Transverse colon (tissue), 4 donors: ENCODE results near the gene TMEM45A. TPM values are rescaled to one million over a fixed set of nuclear protein-coding genes. Genes with fewer than 3 reads are reported as not detected.

Source experiments
- DNase-seq: peaks from one replicate; pipeline ENCODE4 v3.0.0-alpha.2; 2019
- H3K27ac ChIP-seq, 4 donors: fragments of 200-600 bp; sonication (generic); 2 replicates each; pipeline ENCODE4 v1.5.1; 2016 to 2018; ENCODE audit warnings: inconsistent platforms in 4 of 4
- H3K27me3 ChIP-seq: fragments of 200-600 bp; sonication (generic); 2 replicates; pipeline ENCODE4 v1.5.1; 2017; ENCODE audit warnings: inconsistent platforms
- H3K36me3 ChIP-seq, 4 donors: fragments of 200-600 bp; sonication (generic); 2 replicates each; pipeline ENCODE4 v1.5.1; 2017 to 2019; ENCODE audit warnings: inconsistent platforms in 4 of 4
- H3K4me1 ChIP-seq, 4 donors: fragments of 200-600 bp; sonication (generic); 2 replicates each; pipeline ENCODE4 v1.5.1; 2017 to 2020; ENCODE audit warnings: inconsistent platforms in 4 of 4
- H3K4me3 ChIP-seq, 4 donors: fragments of 200-600 bp; sonication (generic); 1 replicate in 1 of 4; 2 replicates in 3 of 4; pipeline versions ENCODE4 v1.5.1 to v1.6.1; 2017 to 2019; ENCODE audit warnings: inconsistent platforms in 4 of 4
- H3K9me3 ChIP-seq, 2 donors: fragments of 200-600 bp; sonication (generic); 2 replicates each; pipeline ENCODE4 v1.5.1; 2017 to 2019; ENCODE audit warnings: inconsistent platforms in 2 of 2
- EP300 ChIP-seq: sonication (generic); formaldehyde crosslinking; IDR thresholded peaks from one replicate; pipeline ENCODE4 v1.6.1; 2017; ENCODE audit warnings: antibody characterized with exemption, low read depth
- POLR2A ChIP-seq: fragments of 450-650 bp; IDR thresholded peaks from one replicate; pipeline ENCODE4 v1.6.1; 2016; ENCODE audit warnings: antibody characterized with exemption, mild to moderate bottlenecking, moderate library complexity
- POLR2AphosphoS5 ChIP-seq, 3 donors: sonication (generic); formaldehyde crosslinking; IDR thresholded peaks; one replicate each; pipeline ENCODE4 v1.6.1; 2016; ENCODE audit warnings: antibody characterized with exemption in 3 of 3
- WGBS, 2 donors: methylation state at CpG; one replicate each; pipeline ENCODE4 v1.1.5; 2018; ENCODE audit warnings: low coverage in 1 of 2; 5-methylcytosine and 5-hydroxymethylcytosine counted together
- in situ Hi-C, 4 donors: fragments of 200-750 bp; cut with MboI; loops; one replicate each; pipeline versions ENCODE4 v1.15.0 to v1.15.1; 2017; ENCODE audit warnings: low sequenced_read_pairs in 3 of 4, low pct_ligation_motif_present in 1 of 4, low pct_unique_long_range_greater_than_20kb in 1 of 4
- intact Hi-C: fragments of 100-400 bp; cut with DNase I; formaldehyde crosslinking; loops from one replicate; pipeline ENCODE4 v1.15.1; 2023; ENCODE audit warnings: low total_unique reads
- total RNA-seq, 4 donors: library from RNA; depleted of rRNA; stranded (reverse); fragments of >200 nt; gene quantifications; one replicate each; pipeline ENCODE4 v1.1.0, GENCODE V29; 2016
- TF ChIP-seq, protein P1 (sequence below), 5 experiments: fragments of 200-600 bp in 3 of 5; fragments of 450-650 bp in 2 of 5; sonication (generic) in 3 of 5; IDR thresholded peaks; 1 replicate in 2 of 5; 2 replicates in 3 of 5; pipeline ENCODE4 v1.5.1; 2016 to 2017; ENCODE audit warnings: antibody characterized with exemption in 5 of 5, inconsistent platforms in 3 of 5, mild to moderate bottlenecking in 2 of 5, moderate library complexity in 1 of 5

The TMEM45A gene
- total RNA-seq, 4 donors from 2014 or later: 0.60 to 4.1 (median 1.5) TPM

GRCh38 chr3:100483529-100483928, 8.9 kb upstream of the TMEM45A start:
- Histone ChIP-seq H3K36me3 (no peaks in the 10 kb centered on the region), H3K27me3 (peaks cover 7% of the 10 kb centered on the region), H3K27ac (no peak overlapping the region), H3K4me1 (no peaks in the 10 kb centered on the region), H3K9me3 (no peaks in the 10 kb centered on the region), H3K4me3 (no peak overlapping the region)
- no peak for TF ChIP-seq EP300
- no peak for TF ChIP-seq POLR2A
- no peak for TF ChIP-seq POLR2AphosphoS5 (IDR thresholded peaks at IDR 0.05)
- TF ChIP-seq, protein P1, sequence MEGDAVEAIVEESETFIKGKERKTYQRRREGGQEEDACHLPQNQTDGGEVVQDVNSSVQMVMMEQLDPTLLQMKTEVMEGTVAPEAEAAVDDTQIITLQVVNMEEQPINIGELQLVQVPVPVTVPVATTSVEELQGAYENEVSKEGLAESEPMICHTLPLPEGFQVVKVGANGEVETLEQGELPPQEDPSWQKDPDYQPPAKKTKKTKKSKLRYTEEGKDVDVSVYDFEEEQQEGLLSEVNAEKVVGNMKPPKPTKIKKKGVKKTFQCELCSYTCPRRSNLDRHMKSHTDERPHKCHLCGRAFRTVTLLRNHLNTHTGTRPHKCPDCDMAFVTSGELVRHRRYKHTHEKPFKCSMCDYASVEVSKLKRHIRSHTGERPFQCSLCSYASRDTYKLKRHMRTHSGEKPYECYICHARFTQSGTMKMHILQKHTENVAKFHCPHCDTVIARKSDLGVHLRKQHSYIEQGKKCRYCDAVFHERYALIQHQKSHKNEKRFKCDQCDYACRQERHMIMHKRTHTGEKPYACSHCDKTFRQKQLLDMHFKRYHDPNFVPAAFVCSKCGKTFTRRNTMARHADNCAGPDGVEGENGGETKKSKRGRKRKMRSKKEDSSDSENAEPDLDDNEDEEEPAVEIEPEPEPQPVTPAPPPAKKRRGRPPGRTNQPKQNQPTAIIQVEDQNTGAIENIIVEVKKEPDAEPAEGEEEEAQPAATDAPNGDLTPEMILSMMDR (IDR thresholded peaks at IDR 0.05): no peak
- intact Hi-C loops (no loop called here), in situ Hi-C loops (no loop called here)
- WGBS, 2 donors: 91 to 96% methylated on average over 1 of the region's 1 CpG
- no peak for DNase-seq

DNA sequence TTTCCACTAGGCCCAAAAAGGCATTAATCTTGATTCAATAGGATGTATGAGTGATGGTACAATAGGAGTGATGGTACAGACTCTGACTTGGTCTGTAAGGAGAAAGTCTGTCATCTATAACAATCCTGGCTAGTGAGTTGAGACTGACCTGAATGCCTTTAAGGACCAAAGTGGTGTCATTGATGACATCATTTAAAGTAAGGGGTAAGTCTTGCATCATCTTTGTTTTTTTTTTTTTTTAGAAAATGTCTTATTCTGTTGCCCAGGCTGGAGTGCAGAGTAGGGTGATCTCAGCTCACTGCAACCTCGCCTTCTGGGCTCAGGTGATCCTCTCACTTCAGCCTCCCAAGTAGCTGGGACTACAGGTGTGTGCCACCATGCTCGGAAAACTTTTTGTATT, 5.6 kb upstream of the TMEM45A start:
- H3K36me3 ChIP-seq: no peaks in the 10 kb centered on the region
- in situ Hi-C loops (no loop called here), intact Hi-C loops (no loop called here)
- H3K27me3 ChIP-seq: peaks cover 7% of the 10 kb centered on the region
- H3K4me1 ChIP-seq: no peaks in the 10 kb centered on the region
- DNase-seq: no peak
- no peaks in the 10 kb centered on the region for H3K9me3 ChIP-seq
- TF ChIP-seq POLR2AphosphoS5 (IDR thresholded peaks at IDR 0.05): no peak
- TF ChIP-seq POLR2A: no peak
- TF ChIP-seq, protein P1 (IDR thresholded peaks at IDR 0.05): no peak
- TF ChIP-seq EP300: no peak
- no peak overlapping the region for H3K27ac ChIP-seq
- WGBS, 2 donors: 90% methylated on average over 2 of the region's 2 CpGs; no CpG with 5 or more reads in 1 of the 2 donors
- H3K4me3 ChIP-seq: no peak overlapping the region

GRCh38 chr3:100489118-100489517, 3.3 kb upstream of the TMEM45A start:
- no peak for DNase-seq
- no peak for TF ChIP-seq POLR2A
- no peak for TF ChIP-seq POLR2AphosphoS5 (IDR thresholded peaks at IDR 0.05)
- TF ChIP-seq, protein P1 (IDR thresholded peaks at IDR 0.05): no peak
- no peak for TF ChIP-seq EP300
- intact Hi-C loops: no loop called here
- H3K27ac ChIP-seq: no peak overlapping the region
- H3K4me3 ChIP-seq: no peak overlapping the region
- 85 to 86% methylated on average over 1 of the region's 1 CpG for WGBS, 2 donors
- no peaks in the 10 kb centered on the region for H3K27me3 ChIP-seq
- in situ Hi-C loops: no loop called here
- peaks cover 0 to 3% (median 0%) of the 10 kb centered on the region in 4 donors for H3K4me1 ChIP-seq
- no peaks in the 10 kb centered on the region for H3K36me3 ChIP-seq
- H3K9me3 ChIP-seq: no peaks in the 10 kb centered on the region

GRCh38 chr3:100496711-100497261, 4.4 kb downstream of the TMEM45A start:
- peak overlapping the region in 1 of 4 donors; percentile 3 for H3K27ac ChIP-seq
- no peaks in the 10 kb centered on the region for H3K36me3 ChIP-seq
- peaks cover 0 to 3% (median 0%) of the 10 kb centered on the region in 4 donors for H3K4me1 ChIP-seq
- in situ Hi-C loops: no loop called here
- no peak for DNase-seq
- no peaks in the 10 kb centered on the region for H3K9me3 ChIP-seq
- no peak overlapping the region for H3K4me3 ChIP-seq
- no peaks in the 10 kb centered on the region for H3K27me3 ChIP-seq
- TF ChIP-seq, protein P1 (IDR thresholded peaks at IDR 0.05): no peak
- TF ChIP-seq POLR2A: no peak
- TF ChIP-seq EP300: no peak
- TF ChIP-seq POLR2AphosphoS5 (IDR thresholded peaks at IDR 0.05): no peak
- intact Hi-C loops: no loop called here
